Activated naive CD8-positive, alpha-beta T cell treated with anti-CD3 and anti-CD28 coated beads, Interleukin-2, amount 10 ng/mL, durations not matched to agents 7 days and 5 days (primary cell): ENCODE data around the gene SKIDA1. TPM values are rescaled to one million over a fixed set of nuclear protein-coding genes. Genes with fewer than 3 reads are reported as not detected.

Experiments
- microRNA-seq: library from miRNA; unstranded; fragments of <30 nt; microRNA quantifications from one replicate; pipeline ENCODE4 v1.2.0, GENCODE V29; 2022
- total RNA-seq, 2 experiments: library from RNA; stranded (reverse); gene quantifications; one replicate each; pipeline ENCODE4 v1.2.3, GENCODE V29; 2021

SKIDA1 gene
- total RNA-seq, 2 experiments from 2014 or later: 0.09 to 0.58 TPM

Small RNA genes lying within 50 kb of the gene (microRNA-seq; reads per million reads assigned to microRNA genes)
- gene MIR1915: not detected

Other genes starting within 250 kb of the SKIDA1 start
- 10 to 100 TPM; 50.0 to 58.0 TPM for gene MLLT10, start 8.6 kb upstream of the SKIDA1 start, total RNA-seq